GM21447 (cell line): ENCODE data around the gene C2CD4B.

ENCODE experiments used
- ATAC-seq: cut with Tn5 transposase; IDR thresholded peaks from one replicate; pipeline ENCODE4 v1.9.1; 2021; ENCODE audit not compliant: unreplicated experiment

Gene C2CD4B

DNA sequence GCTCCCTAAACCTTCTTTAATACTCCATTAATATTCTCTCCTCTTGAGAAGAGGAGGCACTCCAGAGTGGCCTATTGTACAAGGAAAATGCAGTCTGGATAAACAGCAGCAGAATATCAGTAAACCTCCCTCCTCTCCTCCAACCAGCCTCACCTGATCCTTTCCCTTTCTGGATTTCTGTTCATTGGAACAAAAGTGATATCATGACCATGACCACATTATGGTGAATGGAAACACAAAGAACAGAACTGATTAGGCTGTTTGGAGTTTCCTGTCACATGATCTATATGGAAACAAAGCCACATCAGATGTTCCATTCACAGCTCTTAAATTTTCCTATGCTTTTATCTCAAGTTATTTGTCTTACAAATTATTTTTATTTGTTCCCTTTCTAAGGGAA, 14.6 kb downstream of the C2CD4B start:
- ATAC-seq: no peak

GRCh38 chr15:62149729-62150128, 15.4 kb downstream of the C2CD4B start:
- no peak for ATAC-seq

- ATAC-seq: no peak
Measured at GRCh38 chr15:62147551-62147950, 17.5 kb downstream of the C2CD4B start.

GRCh38 chr15:62147149-62147548, 17.9 kb downstream of the C2CD4B start:
- ATAC-seq: no peak

DNA sequence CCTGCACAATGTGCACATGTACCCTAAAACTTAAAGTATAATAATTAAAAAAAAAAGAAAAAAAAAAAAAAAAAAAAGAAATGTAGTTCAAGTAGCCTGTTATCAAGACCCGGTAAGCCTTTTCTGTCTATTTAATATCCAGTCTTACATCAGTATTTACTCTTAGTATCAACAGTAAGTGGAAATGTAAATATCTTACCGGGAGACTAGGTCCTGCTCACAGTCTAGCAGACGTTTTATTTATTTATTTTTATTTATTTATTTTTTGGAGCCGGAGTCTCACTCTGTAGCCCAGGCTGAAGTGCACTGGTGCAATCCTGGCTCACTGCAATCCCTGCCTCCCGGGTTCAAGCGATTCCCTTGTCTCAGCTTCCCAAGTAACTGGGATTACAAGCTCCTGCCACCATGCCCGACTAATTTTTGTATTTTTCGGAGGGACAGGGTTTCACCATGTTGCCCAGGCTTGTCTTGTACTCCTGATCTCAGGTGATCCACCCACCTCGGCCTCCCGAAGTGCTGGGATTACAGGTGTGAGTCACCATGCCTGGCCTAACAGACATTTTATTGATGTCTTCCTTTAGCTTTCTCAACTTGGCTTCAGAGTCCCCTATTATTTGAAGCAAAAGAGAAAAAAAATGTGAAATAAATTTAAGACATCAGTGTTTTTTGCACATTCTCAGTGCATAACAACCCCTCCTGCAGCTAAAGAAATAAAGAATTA, 19.9 kb downstream of the C2CD4B start:
- ATAC-seq: no peak

DNA sequence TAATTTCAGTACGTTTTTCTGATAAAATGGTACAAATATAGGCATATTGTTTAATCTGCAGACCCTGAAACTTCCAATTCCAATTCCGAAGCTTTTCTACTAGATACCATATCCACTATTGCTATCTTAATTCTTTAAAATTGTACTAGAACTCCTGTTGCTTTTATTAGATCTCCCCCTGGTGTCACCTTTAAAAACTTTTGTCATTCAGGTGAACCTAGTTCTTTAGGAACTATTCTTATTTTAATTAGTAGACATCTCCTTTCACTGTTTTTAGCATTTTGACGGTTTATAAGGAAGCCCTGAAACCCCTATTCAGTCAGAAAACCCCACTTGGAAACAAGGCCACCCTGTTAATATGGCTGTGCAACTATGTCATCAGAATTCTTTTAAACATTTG, 22.3 kb downstream of the C2CD4B start:
- no peak for ATAC-seq

DNA sequence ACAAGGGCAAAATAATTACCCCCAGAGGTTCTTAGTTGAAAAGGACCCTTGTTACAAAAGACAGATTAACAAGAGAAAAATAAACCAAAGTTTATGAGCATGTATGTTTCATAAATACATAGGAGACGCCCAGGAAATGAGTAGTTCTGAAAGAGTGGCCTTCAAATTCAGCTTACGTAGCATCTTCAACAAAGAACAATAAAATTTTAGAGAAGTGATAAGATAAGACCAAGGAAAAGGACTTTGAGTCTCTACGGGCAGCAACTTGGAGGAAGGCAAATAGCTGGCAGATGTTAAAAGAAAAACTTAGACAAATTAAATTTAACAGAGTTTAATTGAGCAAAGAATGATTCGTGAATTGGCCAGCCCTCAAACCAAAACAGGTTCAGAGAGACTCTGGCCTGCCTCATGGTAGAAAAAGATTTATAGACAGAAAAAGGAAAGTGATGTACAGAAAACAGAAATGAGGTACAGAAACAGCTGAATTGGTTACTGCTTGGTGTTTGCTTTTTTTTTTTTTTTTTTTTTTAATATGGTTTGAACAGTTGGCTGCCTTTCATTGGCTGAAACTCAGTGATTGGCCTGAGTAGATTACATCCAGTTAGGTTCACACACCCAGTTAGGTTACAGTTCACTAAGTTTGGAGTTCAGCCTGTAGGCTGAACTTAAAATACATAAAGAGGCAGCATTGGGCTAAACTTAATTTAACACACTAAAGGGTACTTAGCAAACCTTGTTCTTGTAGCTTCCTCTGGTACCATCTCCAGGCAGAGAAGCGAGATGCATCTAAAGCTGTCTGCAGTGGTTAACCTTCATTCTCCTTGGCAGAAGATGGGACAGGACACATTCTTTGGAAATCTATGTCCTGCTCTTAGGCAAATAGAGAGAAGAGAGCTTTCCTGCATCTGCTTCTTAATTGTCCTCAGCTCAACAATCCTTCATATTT, 23.2 kb downstream of the C2CD4B start:
- ATAC-seq: no peak

DNA sequence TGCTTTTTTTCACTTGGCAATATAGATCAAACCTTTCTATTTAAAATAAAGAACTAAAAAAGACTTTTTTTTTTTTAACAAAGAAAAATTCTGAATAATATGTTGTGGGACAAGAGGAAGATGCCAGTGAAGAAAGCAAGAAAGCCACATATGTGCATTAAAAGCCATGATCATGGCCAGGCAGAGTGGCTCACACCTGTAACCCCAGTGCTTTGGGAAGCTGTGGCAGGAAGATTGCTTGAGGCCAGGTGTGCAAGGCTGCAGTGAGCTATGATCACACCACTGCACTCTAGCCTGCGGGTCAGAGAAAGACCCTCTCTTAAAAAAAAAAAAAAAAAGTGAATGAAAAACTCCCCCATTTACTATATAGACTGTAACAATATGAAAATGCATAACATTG, 23.9 kb downstream of the C2CD4B start:
- no peak for ATAC-seq

DNA sequence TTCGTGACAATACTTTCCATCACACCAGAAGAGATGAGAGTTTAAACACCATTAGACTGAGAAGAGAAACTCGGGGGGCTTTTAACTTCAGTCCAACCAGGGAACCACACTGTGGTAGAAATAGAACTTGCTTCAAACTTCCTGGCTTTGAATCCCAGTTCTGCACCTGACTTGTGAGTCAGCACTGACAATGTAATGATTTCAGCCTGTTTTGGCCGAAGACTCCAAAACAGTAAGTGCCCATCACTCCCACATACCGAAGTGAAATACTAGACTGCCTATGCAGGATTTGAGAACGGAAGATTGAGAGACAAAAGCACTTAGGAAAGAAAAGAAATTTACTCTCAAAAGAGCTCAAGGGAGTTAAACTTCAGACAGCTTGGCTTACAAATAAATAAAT, 27.0 kb downstream of the C2CD4B start:
- no peak for ATAC-seq

DNA sequence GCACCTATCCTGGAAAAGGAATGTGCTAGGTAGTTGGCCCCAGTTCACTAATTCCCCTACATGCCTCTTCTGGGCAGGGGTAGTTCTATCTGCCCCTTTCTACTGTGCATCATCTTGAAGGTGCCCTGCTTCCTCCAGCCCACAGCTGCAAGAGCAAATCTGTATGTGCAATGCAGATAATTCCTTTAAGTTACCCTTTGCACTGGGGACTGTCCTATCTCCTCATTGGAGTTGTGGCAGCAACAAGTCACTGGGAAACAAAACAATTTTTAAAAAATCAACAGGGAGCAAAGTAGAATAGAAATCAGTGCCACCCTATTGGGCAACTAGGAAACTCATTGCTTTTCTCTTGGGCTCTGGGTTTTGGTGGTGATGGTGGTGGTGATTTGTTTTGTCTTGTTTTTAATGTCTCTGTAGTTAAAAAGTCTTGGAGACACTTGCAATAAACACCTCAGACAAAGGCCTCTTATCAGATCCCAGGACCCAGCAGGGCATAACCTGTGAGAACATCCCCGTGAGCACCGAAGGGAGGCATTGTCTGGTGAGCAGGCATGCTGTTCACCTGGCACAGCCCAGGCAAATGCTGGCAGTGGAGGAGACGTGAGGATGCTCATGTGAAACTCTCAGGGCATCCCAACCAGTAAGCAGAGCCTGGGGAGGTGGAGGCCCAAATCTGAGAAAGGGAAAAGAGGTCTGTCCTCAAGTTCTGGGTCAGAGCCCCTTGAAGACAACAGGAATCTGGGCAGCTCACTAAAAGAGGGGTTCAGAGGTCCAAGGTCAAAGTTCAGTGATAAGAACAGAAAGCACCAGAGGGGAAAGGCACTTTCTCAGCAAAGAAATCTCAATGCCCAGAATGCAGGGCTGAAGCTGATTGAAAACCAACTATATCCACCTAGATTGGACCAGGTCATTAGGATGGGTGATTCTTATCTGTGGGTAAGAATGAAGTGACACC, 27.9 kb downstream of the C2CD4B start:
- ATAC-seq: no peak

- no peak for ATAC-seq
Measured at GRCh38 chr15:62135532-62136134, 29.5 kb downstream of the C2CD4B start.

DNA sequence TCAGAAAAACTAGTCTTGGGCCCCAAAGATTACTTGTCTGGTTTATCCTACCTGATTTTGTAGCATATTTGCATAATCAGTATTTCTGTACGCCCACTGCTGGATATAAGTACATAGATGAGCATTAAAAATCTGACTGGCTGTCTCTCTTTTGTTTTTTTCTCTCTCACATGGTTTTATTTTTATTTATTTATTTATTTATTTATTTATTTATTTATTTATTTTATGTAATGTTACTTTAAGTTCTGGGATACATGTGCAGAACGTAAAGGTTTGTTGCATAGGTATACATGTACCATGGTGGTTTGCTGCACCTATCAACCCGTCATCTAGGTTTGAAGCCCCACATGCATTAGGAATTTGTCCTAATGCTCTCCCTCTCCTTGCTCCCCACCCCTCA, 31.9 kb downstream of the C2CD4B start:
- no peak for ATAC-seq

DNA sequence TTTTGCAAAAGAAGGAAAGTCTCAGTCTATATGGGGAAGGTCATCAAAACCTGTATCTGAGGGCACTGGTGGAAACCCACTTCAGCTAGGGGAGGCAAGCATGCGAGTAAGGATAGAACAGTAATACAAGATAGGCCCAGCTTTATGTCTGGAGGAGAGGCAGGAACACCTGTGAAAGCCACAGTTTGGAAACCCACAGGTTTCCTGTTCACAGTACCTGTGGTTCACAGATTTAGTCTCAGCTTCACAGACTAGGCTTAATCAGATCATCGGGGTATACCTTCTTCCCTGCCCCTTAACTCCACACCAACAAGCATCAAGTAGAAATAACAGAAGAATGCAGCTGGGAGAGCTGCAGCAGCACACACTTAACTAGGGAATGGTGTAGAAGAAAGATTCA, 36.2 kb downstream of the C2CD4B start:
- no peak for ATAC-seq

DNA sequence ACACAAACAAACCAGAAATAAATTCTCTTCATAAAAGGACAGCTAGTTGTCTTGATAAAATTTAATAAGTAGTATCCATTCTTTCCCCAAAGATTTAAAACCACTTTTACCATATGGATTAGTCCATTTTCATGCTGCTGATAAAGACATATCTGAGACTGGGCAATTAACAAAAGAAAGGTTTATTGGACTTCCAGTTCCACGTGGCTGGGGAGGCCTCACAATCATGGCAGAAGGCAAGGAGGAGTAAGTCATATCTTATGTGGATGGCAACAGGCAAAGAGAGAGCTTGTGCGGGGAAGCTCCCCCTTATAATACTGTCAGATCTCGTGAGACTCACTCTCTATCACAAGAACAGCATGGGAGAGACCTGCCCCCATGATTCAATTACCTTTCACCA, 38.7 kb downstream of the C2CD4B start:
- no peak for ATAC-seq

DNA sequence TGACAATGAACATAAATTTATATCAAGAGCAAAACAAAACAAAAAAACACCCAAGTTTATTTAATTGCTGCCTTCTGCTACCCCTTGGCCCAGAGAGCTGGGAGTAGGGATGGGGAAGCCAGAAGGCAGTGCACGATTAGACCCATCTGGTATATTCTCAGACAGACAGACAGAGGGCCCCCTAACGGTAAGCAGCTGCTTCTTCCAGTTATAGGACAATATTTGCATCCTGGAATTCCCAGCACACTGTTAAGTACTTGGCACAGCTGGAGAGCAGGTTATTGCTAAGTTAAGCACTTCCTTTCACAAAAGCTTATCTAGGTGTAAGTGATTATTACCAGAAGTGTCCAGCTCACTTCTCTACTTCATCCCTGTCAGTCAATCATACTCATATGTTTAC, 39.3 kb downstream of the C2CD4B start:
- no peak for ATAC-seq

DNA sequence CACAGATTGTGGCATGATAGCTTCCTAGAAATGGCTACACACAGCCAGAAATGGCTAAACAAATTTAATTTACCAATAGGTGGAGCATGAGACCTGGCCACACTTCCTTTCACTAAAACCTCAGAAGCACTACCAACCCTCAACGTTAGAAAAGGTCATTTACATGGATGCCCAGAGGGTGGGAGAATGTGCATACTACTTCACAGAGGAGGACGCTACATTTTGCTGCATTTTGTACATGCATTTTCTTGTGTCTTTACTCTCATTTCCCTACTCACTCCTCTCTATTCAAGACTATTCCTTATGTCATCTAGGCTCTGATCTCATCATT, 40.1 kb downstream of the C2CD4B start:
- ATAC-seq: no peak

DNA sequence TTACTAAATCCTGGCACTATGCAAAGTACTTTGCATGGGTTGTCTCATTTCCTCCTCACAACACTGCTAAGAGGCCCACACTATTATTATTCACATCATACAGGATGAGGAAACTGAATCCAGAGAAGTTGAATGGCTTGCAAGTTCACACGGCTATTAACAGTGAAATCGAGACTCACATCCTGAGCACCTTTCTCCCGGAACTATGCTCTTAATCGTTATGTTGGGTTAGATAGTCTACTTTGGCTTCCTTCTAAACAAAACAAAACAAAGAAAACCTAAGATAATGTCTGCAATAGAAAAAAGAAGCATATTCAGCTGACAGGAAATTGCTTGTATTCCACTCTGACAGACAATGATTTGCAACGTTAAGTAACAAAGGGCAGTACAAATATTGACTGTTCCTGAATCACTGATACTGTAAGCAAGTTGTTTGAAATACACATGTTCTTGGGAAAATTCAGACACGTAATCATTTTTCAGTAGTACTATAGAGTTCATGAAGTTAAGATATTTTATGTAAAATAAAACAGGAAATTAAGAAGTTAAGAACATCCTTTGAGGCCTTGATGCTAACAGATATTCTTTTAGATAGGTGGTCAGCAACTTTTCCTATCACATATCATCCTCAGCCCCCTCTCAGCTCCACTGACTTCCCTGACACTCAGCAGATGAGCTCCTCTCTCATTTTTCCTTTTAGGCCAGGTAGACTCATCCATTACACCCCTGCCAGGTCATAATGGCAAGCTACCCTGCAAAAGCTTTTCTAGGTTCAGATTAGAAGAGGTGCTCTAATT, 40.7 kb downstream of the C2CD4B start:
- ATAC-seq: no peak

DNA sequence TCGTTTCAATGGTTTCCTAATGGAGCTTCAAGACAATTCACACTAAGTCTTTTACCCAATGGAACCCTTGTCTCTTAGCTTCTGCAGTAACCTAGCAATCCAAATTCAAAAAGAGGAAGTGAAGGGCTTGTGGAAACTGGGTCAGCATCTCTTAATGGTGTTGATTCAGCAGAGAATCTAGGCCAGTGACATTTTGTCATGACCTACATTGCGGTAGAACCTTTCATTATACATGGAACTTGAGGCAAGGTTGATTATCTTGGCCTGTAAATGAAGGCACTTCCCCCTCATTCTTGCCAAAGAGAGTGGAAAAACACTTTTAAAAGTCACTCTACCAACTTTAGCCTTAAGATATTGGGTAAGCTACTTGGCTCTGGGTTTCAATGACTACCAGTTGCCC, 42.8 kb downstream of the C2CD4B start:
- ATAC-seq: no peak

GRCh38 chr15:62121273-62122015, 43.6 kb downstream of the C2CD4B start:
- ATAC-seq: no peak
